Osteocyte (in vitro differentiated cells): ENCODE results near the gene ZNF423. TPM values are rescaled to one million over a fixed set of nuclear protein-coding genes. Genes with fewer than 3 reads are reported as not detected.

Experiments used
- DNase-seq: peaks from one replicate; pipeline ENCODE4 v3.0.0; 2021; ENCODE audit warnings: mixed read lengths; ENCODE audit not compliant: unreplicated experiment; ENCODE audit errors: extremely low spot score
- H3K27ac Mint-ChIP-seq: one replicate; pipeline ENCODE4 v1.8.0; 2021; ENCODE audit warnings: mild to moderate bottlenecking, mixed read lengths; ENCODE audit not compliant: unreplicated experiment
- H3K27me3 Mint-ChIP-seq: one replicate; pipeline ENCODE4 v1.8.0; 2021; ENCODE audit warnings: mixed read lengths; ENCODE audit not compliant: unreplicated experiment
- H3K36me3 Mint-ChIP-seq: one replicate; pipeline ENCODE4 v1.8.0; 2021; ENCODE audit warnings: mixed read lengths; ENCODE audit not compliant: unreplicated experiment
- H3K4me1 Mint-ChIP-seq: one replicate; pipeline ENCODE4 v1.8.0; 2021; ENCODE audit warnings: mixed read lengths; ENCODE audit not compliant: unreplicated experiment
- H3K4me3 Mint-ChIP-seq: one replicate; pipeline ENCODE4 v1.8.0; 2021; ENCODE audit warnings: mild to moderate bottlenecking, moderate library complexity, mixed read lengths; ENCODE audit not compliant: unreplicated experiment
- H3K9me3 Mint-ChIP-seq: one replicate; pipeline ENCODE4 v1.8.0; 2021; ENCODE audit warnings: mixed read lengths; ENCODE audit not compliant: unreplicated experiment
- total RNA-seq: library from RNA; stranded (reverse); gene quantifications from 2 replicates; pipeline ENCODE4 v1.2.1, GENCODE V29; 2021
- TF ChIP-seq, protein P1 (sequence below): fragments of 200-600 bp; sonication (generic); IDR thresholded peaks from 2 replicates; pipeline ENCODE4 v1.5.0; 2021; ENCODE audit warnings: antibody characterized with exemption, mild to moderate bottlenecking, moderate library complexity

The ZNF423 gene
- total RNA-seq, 1 donor from 2014 or later = 25.1 TPM

DNA sequence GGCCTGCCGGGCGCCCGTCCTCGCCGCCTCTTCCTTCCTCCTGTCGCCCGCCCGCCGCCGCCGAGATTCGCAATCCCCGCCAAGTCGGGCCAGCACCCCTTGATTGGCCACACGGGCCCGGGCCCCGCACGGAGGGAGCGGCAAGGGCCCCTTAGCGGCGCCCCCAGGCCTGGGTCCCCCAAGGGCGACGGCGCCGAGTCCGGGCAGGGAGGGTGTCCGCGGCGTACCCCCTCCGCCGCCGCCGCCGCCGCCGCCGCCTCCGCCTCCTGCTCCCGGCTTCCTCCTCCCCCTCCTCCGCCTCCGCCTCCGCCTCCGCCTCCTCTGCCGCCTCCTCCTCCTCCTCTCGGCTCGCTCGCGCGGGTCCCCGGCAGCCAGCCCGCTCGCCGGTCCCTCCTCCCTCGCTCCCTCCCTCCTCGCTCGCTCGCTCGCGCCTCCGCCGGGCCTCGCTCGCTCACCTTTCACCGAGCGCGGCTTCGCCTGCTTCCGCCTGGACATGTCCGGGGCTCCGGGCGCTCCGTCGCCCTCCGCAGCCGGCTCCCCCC is 561 bp downstream of the ZNF423 start:
- Mint-ChIP-seq H3K27me3 (peaks cover 14% of the 10 kb centered on the region), H3K4me1 (peaks cover 45% of the 10 kb centered on the region), H3K4me3 (peak overlapping the region; percentile 70), H3K9me3 (no peaks in the 10 kb centered on the region), H3K36me3 (peaks cover 2% of the 10 kb centered on the region), H3K27ac (no peak overlapping the region)
- peak; percentile 94 for DNase-seq
- TF ChIP-seq, protein P1, sequence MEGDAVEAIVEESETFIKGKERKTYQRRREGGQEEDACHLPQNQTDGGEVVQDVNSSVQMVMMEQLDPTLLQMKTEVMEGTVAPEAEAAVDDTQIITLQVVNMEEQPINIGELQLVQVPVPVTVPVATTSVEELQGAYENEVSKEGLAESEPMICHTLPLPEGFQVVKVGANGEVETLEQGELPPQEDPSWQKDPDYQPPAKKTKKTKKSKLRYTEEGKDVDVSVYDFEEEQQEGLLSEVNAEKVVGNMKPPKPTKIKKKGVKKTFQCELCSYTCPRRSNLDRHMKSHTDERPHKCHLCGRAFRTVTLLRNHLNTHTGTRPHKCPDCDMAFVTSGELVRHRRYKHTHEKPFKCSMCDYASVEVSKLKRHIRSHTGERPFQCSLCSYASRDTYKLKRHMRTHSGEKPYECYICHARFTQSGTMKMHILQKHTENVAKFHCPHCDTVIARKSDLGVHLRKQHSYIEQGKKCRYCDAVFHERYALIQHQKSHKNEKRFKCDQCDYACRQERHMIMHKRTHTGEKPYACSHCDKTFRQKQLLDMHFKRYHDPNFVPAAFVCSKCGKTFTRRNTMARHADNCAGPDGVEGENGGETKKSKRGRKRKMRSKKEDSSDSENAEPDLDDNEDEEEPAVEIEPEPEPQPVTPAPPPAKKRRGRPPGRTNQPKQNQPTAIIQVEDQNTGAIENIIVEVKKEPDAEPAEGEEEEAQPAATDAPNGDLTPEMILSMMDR = no peak

DNA sequence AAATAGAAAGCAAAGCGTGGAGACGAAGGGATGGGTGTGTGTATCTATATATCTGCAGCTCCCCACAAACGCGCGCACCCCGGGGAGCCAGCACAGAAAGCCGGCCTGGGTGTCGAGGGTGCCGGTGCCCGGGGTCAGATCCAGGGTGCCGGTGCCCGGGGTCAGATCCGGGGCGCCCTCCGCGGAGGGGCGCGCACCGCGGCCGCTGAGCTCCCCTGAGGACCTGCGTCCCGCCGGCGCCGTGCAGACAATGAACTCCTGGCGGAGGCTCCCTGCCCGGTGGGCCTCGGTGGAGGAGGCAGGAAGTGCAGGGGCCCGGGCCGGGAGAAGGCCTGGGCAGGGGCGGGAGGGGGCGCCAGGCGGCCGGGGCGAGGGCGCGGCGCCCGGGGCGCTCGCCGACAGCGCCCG is 1.1 kb downstream of the ZNF423 start:
- H3K4me1 Mint-ChIP-seq = peaks cover 45% of the 10 kb centered on the region
- TF ChIP-seq, protein P1 = no peak
- H3K27ac Mint-ChIP-seq = peak overlapping the region; percentile 60
- no peak for DNase-seq
- H3K9me3 Mint-ChIP-seq = no peaks in the 10 kb centered on the region
- H3K4me3 Mint-ChIP-seq = peak overlapping the region; percentile 80
- peaks cover 13% of the 10 kb centered on the region for H3K27me3 Mint-ChIP-seq
- H3K36me3 Mint-ChIP-seq = peaks cover 2% of the 10 kb centered on the region

DNA sequence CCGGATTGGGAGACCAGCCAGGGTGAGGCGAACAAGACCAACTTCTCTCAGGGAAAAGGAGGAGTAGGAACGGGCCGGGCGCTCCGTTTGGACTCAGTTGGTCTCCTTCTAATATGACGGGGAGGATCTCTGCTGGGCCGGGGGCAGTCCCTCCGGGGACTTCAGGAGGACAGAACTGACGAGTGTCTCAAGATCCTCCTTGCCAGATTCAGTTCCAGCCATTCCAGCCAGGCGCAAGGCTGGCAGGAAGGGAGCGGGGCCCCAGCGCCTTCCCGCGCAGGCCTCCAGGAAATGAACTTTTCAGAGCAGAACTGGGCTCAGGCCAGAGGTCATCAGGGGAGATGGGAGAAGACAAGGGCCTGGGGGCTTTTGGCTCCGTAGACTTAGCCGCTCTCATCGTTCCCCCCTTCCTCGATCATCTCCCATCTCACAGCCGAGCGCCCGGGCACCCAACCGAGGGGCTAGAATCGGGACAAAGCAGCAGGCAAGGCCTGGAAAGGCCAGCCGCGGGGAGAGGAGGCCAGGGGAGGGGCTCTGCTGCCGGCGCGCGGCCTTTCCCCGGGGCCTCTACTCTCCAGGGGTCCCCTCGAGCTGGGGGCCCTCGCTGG is 1.6 kb downstream of the ZNF423 start:
- Mint-ChIP-seq H3K27ac (peak overlapping the region; percentile 60), H3K27me3 (peaks cover 13% of the 10 kb centered on the region), H3K9me3 (no peaks in the 10 kb centered on the region), H3K4me1 (peaks cover 40% of the 10 kb centered on the region), H3K36me3 (peaks cover 2% of the 10 kb centered on the region), H3K4me3 (peak overlapping the region; percentile 80)
- DNase-seq = no peak
- TF ChIP-seq, protein P1 = no peak

DNA sequence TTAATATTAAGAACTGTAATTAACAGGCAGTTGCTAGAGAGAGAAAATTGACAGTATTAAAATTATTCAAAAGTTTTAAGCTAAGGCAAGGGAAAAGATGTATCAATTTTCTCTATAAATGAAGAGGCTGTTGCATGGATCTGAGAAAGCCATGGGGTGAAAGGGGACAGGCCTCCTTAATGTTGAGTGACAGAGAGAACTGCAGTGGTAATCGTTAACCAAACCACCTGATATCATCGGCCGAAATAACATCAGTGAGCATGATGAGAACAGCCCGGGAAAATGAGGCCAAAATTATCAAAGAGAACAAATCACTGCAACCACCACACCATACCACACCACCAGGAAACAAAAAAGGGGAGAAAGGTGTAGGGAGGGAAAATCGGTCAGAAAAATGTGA is 3.6 kb downstream of the ZNF423 start:
- H3K27me3 Mint-ChIP-seq = peaks cover 13% of the 10 kb centered on the region
- H3K9me3 Mint-ChIP-seq = no peaks in the 10 kb centered on the region
- no peak overlapping the region for H3K4me3 Mint-ChIP-seq
- peaks cover 2% of the 10 kb centered on the region for H3K36me3 Mint-ChIP-seq
- peaks cover 30% of the 10 kb centered on the region for H3K4me1 Mint-ChIP-seq
- no peak for DNase-seq
- no peak overlapping the region for H3K27ac Mint-ChIP-seq
- TF ChIP-seq, protein P1 = no peak

GRCh38 chr16:49851468-49851787 is 4.5 kb downstream of the ZNF423 start:
- Mint-ChIP-seq H3K4me1 (peaks cover 32% of the 10 kb centered on the region), H3K27me3 (peaks cover 13% of the 10 kb centered on the region), H3K27ac (no peak overlapping the region), H3K9me3 (no peaks in the 10 kb centered on the region), H3K36me3 (peaks cover 2% of the 10 kb centered on the region), H3K4me3 (no peak overlapping the region)
- DNase-seq = no peak
- TF ChIP-seq, protein P1 = no peak
